HCT116 (cell line): ENCODE results near the gene TUT7. TPM values are rescaled to one million over a fixed set of nuclear protein-coding genes. Genes with fewer than 3 reads are reported as not detected.

Experiments
- ATAC-seq: fragments of 200-7000 bp; cut with Tn5 transposase; 2 replicates; pipeline ENCODE4 v1.9.1; 2020; ENCODE audit warnings: mild to moderate bottlenecking, moderate library complexity
- BruUV-seq: library from RNA; stranded (reverse); fragments of 400-500 nt; replicated peaks from 2 replicates; lab custom pipeline; 2021; lab: Mats Ljungman, UMichigan
- CTCF ChIA-PET: fragments of 300-600 bp; sonication (Branson Sonifier 250); formaldehyde crosslinking; loops from one replicate; lab custom pipeline; 2021; ENCODE audit warnings: antibody characterized with exemption; lab: Charles Lee
- POLR2A ChIA-PET: fragments of 300-600, 350-600 bp; sonication (Branson Sonifier 250); formaldehyde crosslinking; loops from one replicate; lab custom pipeline; 2021; ENCODE audit warnings: antibody characterized with exemption; lab: Charles Lee
- RAD21 ChIA-PET, 2 experiments: fragments of 300-600 bp; sonication (Branson Sonifier 250); formaldehyde crosslinking; loops; one replicate each; lab custom pipeline; 2023; ENCODE audit warnings: low total read pairs in 2 of 2; ENCODE audit not compliant: uncharacterized antibody in 2 of 2, unreplicated experiment in 2 of 2, low non-redundant PET in 1 of 2; lab: Charles Lee
- DNase-seq: peaks from one replicate; pipeline ENCODE4 v3.0.0-alpha.2; 2010; ENCODE audit warnings: low read depth, low spot score
- H2AFZ ChIP-seq: fragments of 200-600 bp; shearing (Covaris generic), sonication (generic); 2 replicates; pipeline ENCODE4 v1.6.1; 2017; ENCODE audit warnings: low read depth, mixed run types, mixed read lengths, antibody characterized with exemption, low read length; ENCODE audit not compliant: poor library complexity, severe bottlenecking
- H3K27ac ChIP-seq: 2 replicates; pipeline ENCODE4 v1.5.1; 2012; ENCODE audit warnings: low read depth, low read length
- H3K27me3 ChIP-seq: fragments of 200-600 bp; sonication (generic); 2 replicates; pipeline ENCODE4 v1.6.1; 2016; ENCODE audit warnings: mixed run types, low read length, mixed read lengths; ENCODE audit not compliant: insufficient read depth
- H3K36me3 ChIP-seq, 2 experiments: fragments of 200-500 bp in 1 of 2; fragments of 200-600 bp in 1 of 2; sonication (Bioruptor generic) in 1 of 2; sonication (generic) in 1 of 2; 2 replicates each; pipeline versions ENCODE4 v1.5.1 to v1.6.1; 2014 to 2016; ENCODE audit warnings: low read length in 2 of 2, inconsistent platforms in 1 of 2, mixed read lengths in 1 of 2, mixed run types in 1 of 2; ENCODE audit not compliant: insufficient read depth in 2 of 2, control insufficient read depth in 1 of 2
- H3K4me1 ChIP-seq, 2 experiments: fragments of 200-600 bp in 1 of 2; sonication (generic) in 1 of 2; 2 replicates each; pipeline versions ENCODE4 v1.5.1 to v1.6.1; 2012 to 2017; ENCODE audit warnings: low read length in 2 of 2, inconsistent platforms in 1 of 2, mild to moderate bottlenecking in 1 of 2, mixed read lengths in 1 of 2, mixed run types in 1 of 2, moderate library complexity in 1 of 2; ENCODE audit not compliant: insufficient read depth in 2 of 2, control insufficient read depth in 1 of 2
- H3K4me2 ChIP-seq: fragments of 200-600 bp; sonication (generic); 2 replicates; pipeline ENCODE4 v1.6.1; 2017; ENCODE audit warnings: mixed run types, low read length, mixed read lengths
- H3K4me3 ChIP-seq, 2 experiments: fragments of 200-600 bp in 1 of 2; sonication (generic) in 1 of 2; replicated peaks in 1 of 2; 2 replicates each; pipeline ENCODE4 v1.5.1; 2011 to 2016; ENCODE audit warnings: low read length in 2 of 2, control low read depth in 1 of 2, low read depth in 1 of 2, mild to moderate bottlenecking in 1 of 2, mixed read lengths in 1 of 2, mixed run types in 1 of 2
- H3K79me2 ChIP-seq: fragments of 200-600 bp; sonication (generic); 2 replicates; pipeline ENCODE4 v1.6.1; 2017; ENCODE audit warnings: mild to moderate bottlenecking, mixed run types, low read length, moderate library complexity, mixed read lengths; ENCODE audit not compliant: insufficient read depth
- H3K9ac ChIP-seq: fragments of 200-600 bp; sonication (generic); 2 replicates; pipeline ENCODE4 v1.6.1; 2016; ENCODE audit warnings: low read length, mixed read lengths
- H3K9me2 ChIP-seq: fragments of 200-600 bp; sonication (generic), shearing (Covaris generic); 2 replicates; pipeline ENCODE4 v1.6.1; 2017; ENCODE audit warnings: mixed run types, mild to moderate bottlenecking, moderate library complexity; ENCODE audit not compliant: insufficient read depth
- H3K9me3 ChIP-seq, 2 experiments: fragments of 200-500 bp in 1 of 2; fragments of 200-600 bp in 1 of 2; sonication (Bioruptor generic) in 1 of 2; sonication (generic) in 1 of 2; 2 replicates each; pipeline ENCODE4 v1.6.1; 2014 to 2017; ENCODE audit warnings: low read length in 2 of 2, mixed read lengths in 2 of 2, inconsistent platforms in 1 of 2, low read depth in 1 of 2, mild to moderate bottlenecking in 1 of 2, mixed run types in 1 of 2, moderate library complexity in 1 of 2; ENCODE audit not compliant: control insufficient read depth in 1 of 2, insufficient read depth in 1 of 2
- H4K20me1 ChIP-seq: fragments of 200-600 bp; sonication (generic), shearing (Covaris generic); 2 replicates; pipeline ENCODE4 v1.6.1; 2017; ENCODE audit warnings: mixed run types, mild to moderate bottlenecking, moderate library complexity; ENCODE audit not compliant: insufficient read depth
- CBX3 ChIP-seq: IDR thresholded peaks from 2 replicates; pipeline ENCODE4 v1.6.1; 2012; ENCODE audit warnings: low read depth
- SP1 ChIP-seq: IDR thresholded peaks from 2 replicates; pipeline ENCODE4 v1.6.1; 2012; ENCODE audit warnings: low read depth
- TCF7L2 ChIP-seq: IDR thresholded peaks from 2 replicates; pipeline ENCODE4 v1.7.0; 2011; ENCODE audit warnings: borderline replicate concordance, inconsistent platforms; ENCODE audit not compliant: insufficient read depth, insufficient read length; ENCODE audit errors: extremely low read depth
- intact Hi-C: fragments of 100-400 bp; cut with micrococcal nuclease; formaldehyde crosslinking; loops from 2 replicates; pipeline ENCODE4 v1.10.0; 2022
- total RNA-seq: library from RNA; stranded (reverse); gene quantifications from one replicate; pipeline ENCODE4 v1.2.1, GENCODE V29; 2021; ENCODE audit not compliant: unreplicated experiment
- TF ChIP-seq, protein P1 (sequence below): IDR thresholded peaks from 2 replicates; pipeline ENCODE4 v1.6.1; 2011; ENCODE audit warnings: mild to moderate bottlenecking, low read length, moderate library complexity; ENCODE audit not compliant: insufficient replicate concordance; ENCODE audit errors: extremely low read depth
- TF ChIP-seq, protein P2 (sequence below): IDR thresholded peaks from 2 replicates; pipeline ENCODE4 v1.6.1; 2012; ENCODE audit warnings: low read depth

Gene TUT7
- total RNA-seq, 1 experiment from 2014 or later, result 23.1 TPM

GRCh38 chr9:86351880-86352279 lies 2.3 kb downstream of the TUT7 start:
- Histone ChIP-seq H2AFZ (no peak overlapping the region), H4K20me1 (no peaks in the 10 kb centered on the region; the same call in 1 of the 2 replicates), H3K36me3 (peaks cover 6 to 8% of the 10 kb centered on the region in 2 experiments)
- no peak for ATAC-seq
- no peak for DNase-seq
- TF ChIP-seq CBX3 (no peak), TCF7L2 (no peak), SP1 (no peak)
- TF ChIP-seq, protein P1, sequence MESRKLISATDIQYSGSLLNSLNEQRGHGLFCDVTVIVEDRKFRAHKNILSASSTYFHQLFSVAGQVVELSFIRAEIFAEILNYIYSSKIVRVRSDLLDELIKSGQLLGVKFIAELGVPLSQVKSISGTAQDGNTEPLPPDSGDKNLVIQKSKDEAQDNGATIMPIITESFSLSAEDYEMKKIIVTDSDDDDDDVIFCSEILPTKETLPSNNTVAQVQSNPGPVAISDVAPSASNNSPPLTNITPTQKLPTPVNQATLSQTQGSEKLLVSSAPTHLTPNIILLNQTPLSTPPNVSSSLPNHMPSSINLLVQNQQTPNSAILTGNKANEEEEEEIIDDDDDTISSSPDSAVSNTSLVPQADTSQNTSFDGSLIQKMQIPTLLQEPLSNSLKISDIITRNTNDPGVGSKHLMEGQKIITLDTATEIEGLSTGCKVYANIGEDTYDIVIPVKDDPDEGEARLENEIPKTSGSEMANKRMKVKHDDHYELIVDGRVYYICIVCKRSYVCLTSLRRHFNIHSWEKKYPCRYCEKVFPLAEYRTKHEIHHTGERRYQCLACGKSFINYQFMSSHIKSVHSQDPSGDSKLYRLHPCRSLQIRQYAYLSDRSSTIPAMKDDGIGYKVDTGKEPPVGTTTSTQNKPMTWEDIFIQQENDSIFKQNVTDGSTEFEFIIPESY, result no peak
- TF ChIP-seq, protein P2, sequence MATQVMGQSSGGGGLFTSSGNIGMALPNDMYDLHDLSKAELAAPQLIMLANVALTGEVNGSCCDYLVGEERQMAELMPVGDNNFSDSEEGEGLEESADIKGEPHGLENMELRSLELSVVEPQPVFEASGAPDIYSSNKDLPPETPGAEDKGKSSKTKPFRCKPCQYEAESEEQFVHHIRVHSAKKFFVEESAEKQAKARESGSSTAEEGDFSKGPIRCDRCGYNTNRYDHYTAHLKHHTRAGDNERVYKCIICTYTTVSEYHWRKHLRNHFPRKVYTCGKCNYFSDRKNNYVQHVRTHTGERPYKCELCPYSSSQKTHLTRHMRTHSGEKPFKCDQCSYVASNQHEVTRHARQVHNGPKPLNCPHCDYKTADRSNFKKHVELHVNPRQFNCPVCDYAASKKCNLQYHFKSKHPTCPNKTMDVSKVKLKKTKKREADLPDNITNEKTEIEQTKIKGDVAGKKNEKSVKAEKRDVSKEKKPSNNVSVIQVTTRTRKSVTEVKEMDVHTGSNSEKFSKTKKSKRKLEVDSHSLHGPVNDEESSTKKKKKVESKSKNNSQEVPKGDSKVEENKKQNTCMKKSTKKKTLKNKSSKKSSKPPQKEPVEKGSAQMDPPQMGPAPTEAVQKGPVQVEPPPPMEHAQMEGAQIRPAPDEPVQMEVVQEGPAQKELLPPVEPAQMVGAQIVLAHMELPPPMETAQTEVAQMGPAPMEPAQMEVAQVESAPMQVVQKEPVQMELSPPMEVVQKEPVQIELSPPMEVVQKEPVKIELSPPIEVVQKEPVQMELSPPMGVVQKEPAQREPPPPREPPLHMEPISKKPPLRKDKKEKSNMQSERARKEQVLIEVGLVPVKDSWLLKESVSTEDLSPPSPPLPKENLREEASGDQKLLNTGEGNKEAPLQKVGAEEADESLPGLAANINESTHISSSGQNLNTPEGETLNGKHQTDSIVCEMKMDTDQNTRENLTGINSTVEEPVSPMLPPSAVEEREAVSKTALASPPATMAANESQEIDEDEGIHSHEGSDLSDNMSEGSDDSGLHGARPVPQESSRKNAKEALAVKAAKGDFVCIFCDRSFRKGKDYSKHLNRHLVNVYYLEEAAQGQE, result no peak
- TF ChIP-seq, all 23 proteins: peak for 0
- ChIA-PET POLR2A (no interaction called here), RAD21 (no interaction called here), CTCF (no interaction called here)
- Histone ChIP-seq H3K9me3 (no peaks in the 10 kb centered on the region), H3K79me2 (peaks cover 64% of the 10 kb centered on the region), H3K9ac (no peak overlapping the region), H3K4me1 (peaks cover 16 to 42% of the 10 kb centered on the region in 2 experiments; a peak in 3 of 4 replicates), H3K27me3 (no peaks in the 10 kb centered on the region), H3K4me2 (no peak overlapping the region), H3K4me3 (no peak overlapping the region), H3K9me2 (no peaks in the 10 kb centered on the region), H3K27ac (no peak overlapping the region)
- BruUV-seq, result no TSS peak
- intact Hi-C loops, result no loop called here
